Measurements from ENCODE around the gene EMP2.
A peak's percentile ranks its signal among the peaks of the same experiment; 100 is the strongest.
"Not testable (repeated sequence)": the region's sequence is repeated elsewhere in the genome, so short reads cannot be mapped to it uniquely, and the experiment has no call there.

The EMP2 gene, protein sequence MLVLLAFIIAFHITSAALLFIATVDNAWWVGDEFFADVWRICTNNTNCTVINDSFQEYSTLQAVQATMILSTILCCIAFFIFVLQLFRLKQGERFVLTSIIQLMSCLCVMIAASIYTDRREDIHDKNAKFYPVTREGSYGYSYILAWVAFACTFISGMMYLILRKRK

DNA sequence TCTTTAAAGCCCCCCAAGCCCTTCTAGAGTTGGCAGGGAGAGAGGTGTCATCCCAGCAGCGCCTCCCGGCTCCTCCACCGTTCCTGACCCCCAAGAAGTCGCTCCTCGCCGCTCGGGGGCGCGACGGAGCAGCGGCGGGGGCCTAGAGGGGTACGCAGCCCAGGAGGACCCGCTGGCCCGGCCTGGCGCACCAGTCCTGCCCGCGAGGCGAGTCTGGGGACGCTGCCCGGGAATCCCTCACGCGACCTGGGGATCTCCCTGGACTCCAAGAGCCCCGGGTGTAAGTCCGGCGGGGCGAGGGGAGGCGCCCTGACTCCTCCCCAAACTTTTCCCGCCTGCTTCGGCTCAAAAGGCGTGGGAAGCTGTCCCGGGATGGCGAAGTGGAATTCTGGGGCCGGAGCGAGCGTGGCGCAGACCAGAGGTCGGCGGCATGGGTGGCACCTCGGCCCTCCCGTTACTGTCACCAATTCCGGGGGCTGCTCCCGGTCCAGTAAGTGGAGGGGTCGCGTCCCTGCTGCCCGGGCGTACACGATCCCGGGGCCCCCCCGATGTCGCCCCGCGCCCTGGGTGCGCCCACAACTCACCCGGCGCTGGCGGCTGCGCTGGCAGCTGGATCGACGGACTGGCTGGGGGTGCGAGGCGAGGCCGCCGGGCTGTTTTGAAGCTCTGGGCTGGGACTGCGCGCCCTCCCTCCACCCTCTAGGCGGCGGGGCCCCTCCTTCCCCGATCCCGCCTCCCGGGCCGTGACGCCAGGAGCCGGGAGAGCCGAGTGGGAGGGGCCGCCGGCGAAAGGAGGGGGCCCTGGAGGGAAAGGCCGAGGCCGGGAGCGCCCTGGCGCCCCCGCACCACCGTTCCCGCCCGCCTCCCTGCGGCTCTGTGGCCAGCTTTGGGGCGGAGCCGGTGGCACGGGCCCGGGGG lies at the start of gene EMP2:
TSS of gene EMP2 (minus strand) at position 634 of the 918 bp plus-strand sequence. CDS start 32,981 bp downstream, outside the sequence.
- peak in 1 of 3 experiments; percentile 5 for DNase-seq (ENCODE audit: low read depth in 3 of 3)

DNA sequence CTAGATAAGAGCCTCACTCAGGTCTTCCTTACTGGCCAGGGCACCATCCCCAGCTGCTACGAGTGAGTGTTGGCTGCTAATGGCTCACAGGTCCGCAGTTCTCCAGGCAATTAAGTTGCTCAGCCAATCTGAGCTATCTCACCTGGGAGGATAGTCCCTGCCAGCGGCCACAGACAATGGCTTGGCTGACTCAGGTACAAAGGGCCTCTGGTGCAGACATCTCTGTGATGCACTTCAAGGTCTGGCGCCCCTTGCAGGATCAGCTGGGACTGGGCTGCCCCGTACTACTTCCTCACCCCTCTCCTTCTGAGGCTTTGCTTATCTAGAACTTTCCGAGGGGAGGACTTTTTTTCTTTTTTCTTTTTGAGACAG lies 49.2 kb upstream of the EMP2 start:
- no peak for DNase-seq (ENCODE audit: low read depth in 3 of 3)

DNA sequence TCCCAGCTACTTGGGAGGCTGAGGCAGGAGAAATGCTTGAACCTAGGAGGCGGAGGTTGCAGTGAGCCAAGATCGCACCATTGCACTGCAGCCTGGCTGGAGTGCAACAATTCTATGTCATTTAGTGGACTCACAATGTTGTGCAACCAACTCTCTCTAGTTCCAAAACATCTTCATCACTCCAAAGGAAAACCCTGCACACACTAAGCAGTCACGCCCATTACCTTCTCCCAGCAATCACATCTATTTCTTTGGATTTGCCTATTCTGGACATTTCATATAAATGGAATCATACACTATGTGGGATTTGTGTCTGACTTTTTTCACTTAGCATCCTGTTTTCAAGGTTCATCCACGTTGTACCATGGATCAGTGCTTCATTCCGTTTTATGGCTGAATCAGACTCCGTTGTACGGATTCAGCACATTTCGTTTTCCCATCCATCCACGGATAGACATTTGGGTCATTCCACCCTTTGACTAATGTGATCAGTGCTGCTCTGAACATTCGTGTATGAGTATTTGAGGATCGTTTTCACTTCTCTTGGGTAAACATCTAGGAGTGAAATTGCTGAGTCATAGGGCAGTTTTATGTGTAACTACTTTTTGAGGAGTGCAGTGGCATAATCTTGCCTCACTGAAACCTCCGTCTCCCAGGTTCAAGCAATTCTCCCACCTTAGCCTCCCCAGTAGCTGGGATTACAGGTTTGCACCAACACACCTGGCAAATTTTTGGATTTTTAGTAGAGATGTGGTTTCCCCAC lies 45.4 kb upstream of the EMP2 start:
- no peak for DNase-seq (ENCODE audit: low read depth in 3 of 3)

DNA sequence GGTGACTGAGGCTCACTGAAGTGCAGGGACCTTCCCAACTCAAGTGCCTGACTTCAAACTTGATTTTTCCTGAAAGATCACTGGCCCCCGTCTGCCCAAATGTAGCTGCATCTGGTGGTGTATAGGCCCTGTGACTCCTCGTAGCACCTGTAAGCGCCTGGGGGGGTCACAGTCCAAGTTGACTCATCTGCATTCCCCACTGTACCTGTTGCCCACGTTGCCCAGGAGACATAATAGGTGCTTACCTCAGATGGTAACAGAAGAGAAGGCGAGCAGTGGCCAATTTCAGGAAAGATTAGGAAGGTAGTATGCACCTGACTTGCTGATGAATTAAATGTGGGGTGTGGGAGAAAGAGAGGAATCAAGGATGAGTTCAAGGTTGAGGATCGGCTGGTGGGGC lies 44.1 kb upstream of the EMP2 start:
- no peak for DNase-seq (ENCODE audit: low read depth in 3 of 3)

DNA sequence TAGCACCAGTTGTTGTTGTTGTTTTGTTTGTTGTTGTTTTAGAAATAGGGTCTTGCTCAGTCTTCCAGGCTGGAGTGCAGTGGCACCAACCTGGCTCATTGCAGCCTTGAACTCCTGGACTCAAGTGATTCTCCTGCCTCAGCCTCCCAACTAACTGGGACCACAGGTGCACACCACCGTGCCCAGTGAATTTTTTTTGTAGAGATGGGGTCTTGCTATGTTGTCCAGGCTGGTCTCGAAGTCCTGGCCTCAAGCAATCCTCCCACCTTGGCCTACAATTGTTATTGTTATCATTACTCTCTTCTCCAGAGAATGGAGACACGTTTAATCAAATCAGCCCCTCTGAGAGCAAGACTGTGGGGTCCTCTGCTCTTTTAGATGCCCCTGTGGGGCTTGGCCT lies 42.7 kb upstream of the EMP2 start:
- no peak for DNase-seq (ENCODE audit: low read depth in 3 of 3)

DNA sequence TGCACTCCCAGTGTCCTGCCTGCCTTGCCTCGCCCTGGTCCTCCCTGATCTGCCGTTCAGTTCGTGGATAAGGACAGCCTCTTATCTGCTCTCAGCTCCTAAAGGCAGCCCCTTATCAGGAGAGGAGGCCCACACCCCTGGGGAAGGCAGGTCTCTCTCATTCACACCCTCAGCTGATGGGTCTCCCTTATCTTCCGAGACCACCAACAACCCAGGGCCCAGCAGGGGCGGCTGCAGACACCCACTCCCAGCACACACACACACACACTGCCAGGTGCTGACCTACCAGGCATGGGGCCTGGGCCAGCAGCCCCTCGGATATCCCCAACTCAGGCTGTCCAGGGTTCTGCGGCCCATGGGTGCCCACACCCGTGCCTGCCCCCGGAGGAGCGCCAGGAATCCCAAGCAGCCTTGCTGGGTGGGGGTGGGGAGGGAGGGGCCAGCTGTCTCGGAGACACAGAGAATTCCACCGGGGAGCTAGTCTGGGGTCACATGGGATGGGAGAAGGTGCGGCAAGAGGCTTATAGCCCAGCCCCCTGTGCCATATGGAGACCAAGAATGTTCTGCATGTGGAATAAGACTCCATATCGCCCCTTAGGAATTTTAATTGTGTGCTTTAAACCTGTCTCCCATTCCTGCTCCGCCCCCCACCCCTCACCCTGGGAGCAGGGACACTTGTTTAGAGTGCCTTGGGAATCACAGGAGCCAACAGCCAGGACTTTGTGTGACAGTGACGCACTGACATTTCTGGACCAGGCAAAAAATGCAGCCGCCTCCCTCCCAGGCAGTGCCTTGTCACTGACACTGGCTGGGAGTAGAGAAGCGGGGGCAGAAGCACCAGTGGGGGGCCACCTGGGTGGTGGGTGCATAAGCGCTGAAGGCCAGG lies 41.9 kb upstream of the EMP2 start:
- no peak for DNase-seq (ENCODE audit: low read depth in 3 of 3)

DNA sequence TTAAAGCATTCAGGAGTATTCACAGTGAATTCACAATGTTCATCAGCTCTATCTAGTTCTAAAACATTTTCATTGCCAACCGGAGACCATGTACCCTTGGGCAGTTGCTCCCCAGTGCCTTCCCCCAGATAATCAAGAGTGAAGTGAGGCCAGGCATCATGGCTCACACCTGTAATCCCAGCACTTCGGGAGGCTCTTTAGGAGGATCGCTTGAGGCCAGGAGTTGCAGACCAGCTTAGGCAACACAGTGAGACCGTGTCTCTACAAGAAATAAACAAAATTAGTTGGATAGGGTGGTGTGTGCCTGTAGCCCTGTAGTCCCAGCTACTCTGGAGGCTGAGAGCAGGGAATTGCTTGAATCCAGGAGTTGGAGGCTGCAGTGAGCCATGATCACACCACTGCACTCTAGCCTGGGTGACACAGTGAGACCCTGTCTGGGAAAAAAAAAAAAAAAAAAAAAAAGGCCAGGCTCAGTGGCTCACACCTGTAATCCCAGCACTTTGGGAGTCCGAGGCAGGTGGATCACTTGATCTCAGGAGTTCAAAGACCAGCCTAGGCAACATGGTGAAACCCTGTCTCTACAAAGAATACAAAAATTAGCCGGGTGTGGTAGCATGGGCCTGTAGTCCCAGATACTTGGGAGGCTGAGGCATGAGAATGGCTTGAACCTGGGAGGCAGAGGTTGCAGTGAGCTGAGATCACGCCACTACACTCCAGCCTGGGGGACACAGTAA lies 41.0 kb upstream of the EMP2 start:
- not testable (repeated sequence) for DNase-seq (ENCODE audit: low read depth in 3 of 3)

DNA sequence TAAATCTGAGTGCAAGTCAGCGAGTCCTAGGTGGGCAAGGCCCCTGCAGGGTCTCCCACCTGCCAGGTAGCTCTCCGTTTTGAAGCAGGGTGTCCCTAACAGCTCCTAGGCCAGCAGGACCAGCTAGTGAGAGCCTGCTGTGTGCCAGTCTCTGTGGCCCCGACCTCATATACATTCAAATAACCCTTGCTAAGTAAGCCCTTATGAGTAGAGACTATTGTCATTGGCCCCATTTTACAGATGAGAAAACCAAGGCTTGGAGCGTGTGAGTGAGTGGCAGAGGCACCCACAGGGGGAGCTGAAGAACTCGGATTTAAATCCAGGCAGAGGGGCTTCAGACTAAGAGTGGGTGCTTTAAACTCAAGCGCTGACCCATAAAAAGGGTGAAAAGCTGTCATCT lies 39.7 kb upstream of the EMP2 start:
- DNase-seq (ENCODE audit: low read depth in 3 of 3), result no peak

DNA sequence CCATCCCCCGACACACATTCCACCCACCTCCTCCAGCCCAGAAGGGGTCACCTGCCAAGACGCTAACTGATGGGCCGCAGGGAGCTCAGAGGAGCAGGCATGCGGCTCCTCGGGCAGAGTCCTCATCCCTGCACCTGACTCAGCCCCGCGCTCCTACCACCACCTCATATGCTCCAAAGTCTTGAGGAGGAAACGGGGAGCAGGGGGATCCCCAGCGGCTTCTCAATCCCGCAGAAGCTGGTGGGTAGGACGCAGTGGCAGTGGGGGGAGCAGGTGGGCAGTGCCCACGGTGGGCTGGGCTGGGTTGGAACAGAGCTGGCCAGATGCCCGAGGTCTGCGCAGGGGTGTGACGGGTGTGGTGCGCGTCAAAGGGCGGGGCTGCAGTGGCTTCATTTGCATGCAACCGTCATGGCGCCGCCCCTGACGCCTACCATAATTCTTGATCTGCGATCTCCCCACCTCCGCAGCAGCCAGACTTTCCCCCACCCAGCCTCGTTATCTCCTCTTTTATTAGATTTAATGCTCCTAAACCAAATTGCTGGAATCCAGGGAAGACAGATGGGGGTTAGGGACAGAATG lies 39.0 kb upstream of the EMP2 start:
- DNase-seq (ENCODE audit: low read depth in 3 of 3), result peak in 1 of 3 experiments; percentile 38

DNA sequence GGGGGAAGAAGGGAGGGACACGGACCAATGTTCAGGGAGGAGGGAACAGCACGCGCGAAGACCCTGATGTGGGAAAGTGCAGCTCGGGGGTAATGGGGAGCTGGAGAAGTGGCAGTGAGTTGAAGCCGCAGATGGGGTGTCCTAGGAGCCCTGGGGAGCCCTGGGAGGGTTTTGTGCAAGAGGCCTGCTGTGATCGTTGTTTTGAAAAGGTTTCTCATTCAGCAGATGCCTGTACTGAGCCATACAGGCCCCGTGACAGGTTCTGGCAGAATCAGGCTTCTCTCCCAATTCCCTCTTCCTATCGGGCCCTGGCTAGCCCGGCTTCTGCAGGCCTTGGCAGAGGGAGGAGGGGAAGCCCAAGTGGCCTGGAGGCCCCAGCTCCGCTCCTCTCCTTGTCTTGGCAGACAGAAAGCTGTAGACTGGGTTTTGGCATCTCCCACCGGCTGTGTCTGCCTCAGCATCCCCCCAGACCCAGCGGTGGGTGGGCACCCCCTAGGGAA lies 38.4 kb upstream of the EMP2 start:
- no peak for DNase-seq (ENCODE audit: low read depth in 3 of 3)

DNA sequence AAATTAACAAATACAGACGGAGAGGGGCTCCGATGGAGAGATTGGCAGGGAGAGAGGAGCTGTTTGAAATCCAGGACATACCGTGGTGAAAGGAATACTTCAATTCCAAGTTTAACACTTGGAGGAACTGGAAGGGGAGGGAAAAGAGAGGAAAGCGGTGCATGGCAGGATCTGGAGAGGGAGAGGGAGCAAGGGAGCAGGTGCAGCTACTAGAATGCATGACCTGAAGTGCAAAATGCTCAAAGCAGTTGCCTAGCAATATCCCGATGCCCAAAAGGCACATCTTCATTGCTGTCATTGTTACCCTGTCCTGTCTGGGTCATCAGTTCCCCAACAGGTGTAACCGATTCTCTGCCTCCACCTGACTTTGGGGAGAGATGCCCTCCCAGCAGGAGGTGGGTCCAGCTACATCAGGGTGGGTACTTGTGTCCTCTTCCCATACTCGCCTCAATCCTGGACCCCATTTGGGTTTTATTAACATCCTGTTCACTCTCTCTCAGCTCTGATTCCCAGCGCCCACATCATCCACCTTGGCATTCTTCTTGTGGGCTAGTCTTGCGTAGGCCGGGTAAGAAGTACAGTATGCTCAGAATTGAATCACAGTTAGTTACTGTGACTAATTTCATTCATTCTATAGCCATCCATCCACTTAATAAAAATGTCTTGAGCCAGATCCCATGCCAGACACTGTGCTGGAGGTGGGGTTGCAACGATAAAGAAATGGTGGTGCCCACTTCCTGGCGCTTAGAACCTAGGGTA lies 37.4 kb upstream of the EMP2 start:
- no peak for DNase-seq (ENCODE audit: low read depth in 3 of 3)

DNA sequence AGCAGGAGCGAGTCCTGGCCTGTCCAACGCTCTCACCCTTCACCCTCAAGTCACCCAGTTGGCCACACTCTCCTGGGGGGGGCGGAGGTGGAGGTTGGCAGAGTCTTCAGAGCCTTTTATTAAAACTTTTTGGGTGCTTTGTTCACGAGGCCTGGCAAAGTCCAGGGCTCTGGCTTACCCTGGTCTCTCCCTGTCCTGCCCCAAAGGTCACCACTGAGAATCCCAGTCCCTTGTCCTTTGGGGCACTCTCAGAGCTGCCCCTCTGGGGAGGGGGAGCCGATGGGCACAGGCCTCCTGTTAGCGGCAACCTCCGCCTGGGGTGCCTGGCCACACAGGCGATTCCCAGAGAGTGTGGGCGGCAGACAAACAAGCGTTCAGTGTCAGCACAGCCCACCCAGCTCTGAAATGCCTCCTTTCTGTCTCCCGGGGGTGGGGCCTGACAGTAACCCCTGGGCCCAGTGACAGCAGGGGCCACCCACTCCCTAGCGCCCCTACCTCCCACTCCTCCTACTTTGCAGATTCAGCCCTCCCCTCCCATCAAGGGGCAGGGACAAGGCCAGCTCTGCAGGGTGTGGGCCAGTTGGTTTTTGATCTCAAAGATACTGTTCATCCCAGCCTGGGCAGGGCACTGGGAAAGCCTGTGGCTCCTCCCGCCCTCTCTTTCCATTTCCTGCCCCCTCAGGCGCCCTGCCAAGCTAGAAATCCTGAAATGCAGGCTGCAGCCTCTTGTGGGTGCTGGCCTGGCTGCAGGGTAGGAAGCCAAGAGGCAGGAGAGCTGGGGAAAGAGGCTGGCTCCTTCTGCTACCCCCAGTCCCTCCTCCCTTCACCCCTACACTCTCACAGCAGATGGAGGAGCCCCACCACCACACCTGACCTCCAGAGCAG lies 36.6 kb upstream of the EMP2 start:
- no peak for DNase-seq (ENCODE audit: low read depth in 3 of 3)

DNA sequence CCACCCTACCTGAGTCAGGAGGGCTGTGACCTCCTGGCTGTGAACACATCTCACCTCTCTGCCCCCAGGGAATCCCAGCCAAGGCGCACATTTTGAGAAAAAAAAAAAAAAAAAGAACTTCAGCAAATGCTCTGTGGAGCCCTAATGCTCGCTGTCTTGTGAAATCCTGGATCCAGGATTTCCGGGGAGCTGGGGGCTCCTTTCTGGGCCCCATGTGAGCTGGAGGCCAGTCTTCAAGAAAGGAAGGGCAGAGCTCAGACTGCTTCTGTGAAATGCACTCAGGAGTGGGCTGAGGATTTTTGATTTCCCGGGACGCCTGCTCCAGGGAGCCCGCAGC lies 36.0 kb upstream of the EMP2 start:
- no peak for DNase-seq (ENCODE audit: low read depth in 3 of 3)

DNA sequence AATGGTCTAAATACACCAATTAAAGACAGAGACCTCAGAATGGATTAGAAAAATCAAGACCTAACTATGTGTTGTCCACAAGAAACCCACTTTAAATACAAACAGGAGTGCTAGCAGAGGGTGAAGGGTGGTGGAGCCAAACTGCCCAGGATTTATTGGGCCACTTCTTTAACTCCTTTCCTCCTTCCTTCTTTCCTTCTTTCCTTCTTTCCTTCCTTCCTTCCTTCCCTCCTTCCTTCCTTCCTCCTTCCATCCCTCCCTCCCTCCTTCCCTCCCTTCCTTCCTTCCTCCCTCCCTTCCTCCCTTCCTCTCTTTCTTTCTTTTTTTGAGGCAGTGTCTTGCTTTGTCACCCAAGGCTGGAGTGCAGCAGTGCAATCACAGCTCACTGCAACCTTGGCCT lies 34.3 kb upstream of the EMP2 start:
- DNase-seq (ENCODE audit: low read depth in 3 of 3), result no peak

DNA sequence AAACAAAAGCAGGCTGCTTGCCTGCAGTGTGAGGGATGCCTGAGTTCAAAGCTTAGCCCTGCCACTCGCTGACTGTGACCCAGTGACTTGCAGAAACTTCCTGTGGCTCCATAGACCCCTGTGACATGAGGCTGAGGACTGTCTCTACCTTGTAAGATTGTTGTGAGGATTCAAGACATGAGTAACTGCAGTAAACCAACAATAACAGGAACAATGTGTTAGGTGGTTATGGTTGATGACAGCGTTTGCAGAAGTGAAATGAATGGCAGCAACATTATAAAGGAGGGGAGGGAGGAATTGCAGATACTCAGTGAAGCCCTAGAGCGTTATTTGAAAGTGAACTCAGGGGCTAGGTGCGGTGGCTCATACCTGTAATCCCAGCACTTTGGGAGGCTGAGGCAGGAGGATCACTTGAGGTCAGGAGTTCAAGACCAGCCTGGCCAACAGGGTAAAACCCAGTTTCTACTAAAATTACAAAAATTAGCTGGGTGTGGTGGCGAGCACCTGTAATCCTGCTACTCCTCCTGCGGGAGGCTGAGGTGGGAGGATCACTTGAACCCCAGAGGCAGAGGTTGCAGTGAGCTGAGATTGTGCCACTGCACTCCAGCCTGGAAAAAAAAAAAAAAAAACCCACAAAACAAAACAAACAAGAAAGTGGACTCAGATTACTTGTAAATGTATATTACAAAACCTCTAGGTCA lies 33.5 kb upstream of the EMP2 start:
- no peak for DNase-seq (ENCODE audit: low read depth in 3 of 3)

DNA sequence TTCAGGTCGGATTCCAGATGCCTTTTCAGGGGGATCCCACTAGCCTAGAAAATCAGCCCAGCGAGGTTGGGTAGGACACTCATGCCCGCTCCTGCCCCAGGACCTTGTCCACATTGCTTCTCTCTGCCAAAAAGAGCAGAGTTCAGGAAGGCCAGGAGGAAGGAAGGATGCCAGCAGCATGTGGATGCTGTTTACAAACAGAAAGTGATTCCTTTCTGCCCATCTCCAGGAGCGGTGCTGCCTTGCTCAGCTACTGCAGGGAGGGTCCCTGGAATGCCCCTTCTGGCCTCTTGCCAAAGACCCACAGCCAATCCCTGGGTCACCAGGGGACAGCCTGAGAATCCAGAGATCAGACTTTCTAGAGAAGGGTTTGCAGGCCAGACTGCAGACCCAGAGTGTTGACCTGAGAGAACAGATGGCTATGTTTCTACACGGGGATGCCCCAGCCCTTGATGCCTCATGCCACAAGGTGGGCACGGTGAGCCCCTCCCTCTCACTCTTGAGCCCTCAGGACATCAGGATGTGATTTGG lies 32.3 kb upstream of the EMP2 start:
- no peak for DNase-seq (ENCODE audit: low read depth in 3 of 3)

DNA sequence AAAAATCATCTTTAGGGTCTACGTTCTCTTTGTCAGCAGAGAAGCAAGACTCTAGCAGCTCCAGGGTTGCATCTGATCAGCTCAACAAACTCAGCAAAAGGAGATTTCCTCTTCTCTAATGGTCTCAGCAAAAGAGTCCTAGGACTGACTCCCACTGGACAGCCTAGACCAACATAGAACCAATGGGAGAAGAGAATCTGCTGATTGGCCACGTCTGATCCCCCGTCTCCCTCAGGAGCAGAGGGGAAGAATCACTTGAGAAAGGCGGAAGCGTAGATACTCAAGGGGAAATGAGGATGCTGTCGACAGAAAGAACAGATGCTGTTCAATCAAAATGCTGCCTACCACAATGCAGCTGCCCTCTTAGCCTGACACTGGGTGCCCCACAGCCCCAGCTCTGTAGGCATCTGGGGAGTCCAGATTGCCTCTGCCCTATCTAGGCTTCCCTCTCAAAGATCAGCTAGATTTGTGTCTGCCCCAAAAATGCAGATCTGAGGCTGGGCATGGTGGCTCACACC lies 31.5 kb upstream of the EMP2 start:
- DNase-seq (ENCODE audit: low read depth in 3 of 3), result no peak

Measured in stimulated activated CD4-positive, alpha-beta T cell treated with anti-CD3 and anti-CD28 coated beads, TNF-alpha, amount 100 ng/mL, for 24 hours (primary cell).